ENCODE data around the gene ZNF407. TPM values are rescaled to one million over a fixed set of nuclear protein-coding genes. Genes with fewer than 3 reads are reported as not detected.

Gene ZNF407
- total and polyA plus RNA-seq, 2 of the 13 experiments (the other 11 are each of a cell fraction or from before 2014, with no cell fraction given), result 2.3 to 8.7 TPM

DNA sequence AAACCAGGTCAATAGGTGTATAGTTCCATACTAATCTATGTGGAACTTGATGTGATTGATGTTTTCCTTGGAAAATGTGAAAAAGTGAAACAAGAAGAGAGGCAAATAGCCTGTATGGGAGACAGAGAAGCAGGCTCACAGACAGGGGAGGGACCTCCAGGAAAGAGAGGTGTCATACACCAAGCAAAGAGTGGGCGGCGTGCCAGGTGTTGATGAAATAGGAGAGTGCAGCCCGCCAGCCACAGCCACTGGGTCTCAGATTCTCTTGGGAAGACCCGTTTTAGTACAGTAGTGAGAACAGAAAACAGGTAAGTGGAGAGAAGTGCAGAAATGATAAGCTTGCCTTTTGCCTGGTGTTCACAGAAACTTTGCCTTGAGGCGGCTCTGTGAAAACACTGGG lies 301.9 kb downstream of the ZNF407 start:
- 0 out of 2 replicates have a peak, but pooled peaks cover 5% of the 10 kb centered on the region for H3K4me1 ChIP-seq (ENCODE audit: insufficient read depth, low read length)
- H3K27ac ChIP-seq (ENCODE audit: extremely low read length, insufficient read depth, low read length), result no peak overlapping the region
- intact Hi-C loops (cut with micrococcal nuclease; ENCODE audit: unreplicated experiment) (no loop called here), in situ Hi-C loops (cut with HindIII; ENCODE audit: extremely low pct_ligation_motif_present, low pct_unique_long_range_greater_than_20kb) (no loop called here)
- H3K4me3 ChIP-seq (replicated peaks in 1 of 3; ENCODE audit: insufficient read depth in 1 of 3, low read depth in 2 of 3, low read length in 3 of 3), result no peak overlapping the region
- 95% methylated on average over 5 of the region's 5 CpGs for WGBS (ENCODE audit: low lambda C conversion rate)
- no peak for ATAC-seq
- no peak for TF ChIP-seq IRF2 (CRISPR knock-in tag; IDR thresholded peaks at IDR 0.05)
- no peak for TF ChIP-seq ZKSCAN8 (CRISPR knock-in tag; IDR thresholded peaks at IDR 0.05; ENCODE audit: borderline replicate concordance)
- no peak for TF ChIP-seq PHF20 (CRISPR knock-in tag; IDR thresholded peaks at IDR 0.05)
- no peak for TF ChIP-seq PITX1 (CRISPR knock-in tag; IDR thresholded peaks at IDR 0.05)
- TF ChIP-seq ZFP91 (CRISPR knock-in tag; IDR thresholded peaks at IDR 0.05; ENCODE audit: borderline replicate concordance), result no peak
- TF ChIP-seq TBX3 (IDR thresholded peaks at IDR 0.05; ENCODE audit: borderline replicate concordance), result no peak
- TF ChIP-seq, protein P1, sequence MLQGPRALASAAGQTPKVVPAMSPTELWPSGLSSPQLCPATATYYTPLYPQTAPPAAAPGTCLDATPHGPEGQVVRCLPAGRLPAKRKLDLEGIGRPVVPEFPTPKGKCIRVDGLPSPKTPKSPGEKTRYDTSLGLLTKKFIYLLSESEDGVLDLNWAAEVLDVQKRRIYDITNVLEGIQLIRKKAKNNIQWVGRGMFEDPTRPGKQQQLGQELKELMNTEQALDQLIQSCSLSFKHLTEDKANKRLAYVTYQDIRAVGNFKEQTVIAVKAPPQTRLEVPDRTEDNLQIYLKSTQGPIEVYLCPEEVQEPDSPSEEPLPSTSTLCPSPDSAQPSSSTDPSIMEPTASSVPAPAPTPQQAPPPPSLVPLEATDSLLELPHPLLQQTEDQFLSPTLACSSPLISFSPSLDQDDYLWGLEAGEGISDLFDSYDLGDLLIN (CRISPR knock-in tag; IDR thresholded peaks at IDR 0.05; ENCODE audit: borderline replicate concordance), result no peak
- TF ChIP-seq ZNF567 (CRISPR knock-in tag; IDR thresholded peaks at IDR 0.05; ENCODE audit: borderline replicate concordance), result no peak
- TF ChIP-seq, protein P2, sequence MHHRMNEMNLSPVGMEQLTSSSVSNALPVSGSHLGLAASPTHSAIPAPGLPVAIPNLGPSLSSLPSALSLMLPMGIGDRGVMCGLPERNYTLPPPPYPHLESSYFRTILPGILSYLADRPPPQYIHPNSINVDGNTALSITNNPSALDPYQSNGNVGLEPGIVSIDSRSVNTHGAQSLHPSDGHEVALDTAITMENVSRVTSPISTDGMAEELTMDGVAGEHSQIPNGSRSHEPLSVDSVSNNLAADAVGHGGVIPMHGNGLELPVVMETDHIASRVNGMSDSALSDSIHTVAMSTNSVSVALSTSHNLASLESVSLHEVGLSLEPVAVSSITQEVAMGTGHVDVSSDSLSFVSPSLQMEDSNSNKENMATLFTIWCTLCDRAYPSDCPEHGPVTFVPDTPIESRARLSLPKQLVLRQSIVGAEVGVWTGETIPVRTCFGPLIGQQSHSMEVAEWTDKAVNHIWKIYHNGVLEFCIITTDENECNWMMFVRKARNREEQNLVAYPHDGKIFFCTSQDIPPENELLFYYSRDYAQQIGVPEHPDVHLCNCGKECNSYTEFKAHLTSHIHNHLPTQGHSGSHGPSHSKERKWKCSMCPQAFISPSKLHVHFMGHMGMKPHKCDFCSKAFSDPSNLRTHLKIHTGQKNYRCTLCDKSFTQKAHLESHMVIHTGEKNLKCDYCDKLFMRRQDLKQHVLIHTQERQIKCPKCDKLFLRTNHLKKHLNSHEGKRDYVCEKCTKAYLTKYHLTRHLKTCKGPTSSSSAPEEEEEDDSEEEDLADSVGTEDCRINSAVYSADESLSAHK (CRISPR knock-in tag; IDR thresholded peaks at IDR 0.05; ENCODE audit: borderline replicate concordance), result no peak
- no peak for TF ChIP-seq THAP9 (CRISPR knock-in tag; IDR thresholded peaks at IDR 0.05; ENCODE audit: borderline replicate concordance)
- no peak for TF ChIP-seq ZNF879 (CRISPR knock-in tag; IDR thresholded peaks at IDR 0.05)
- TF ChIP-seq ZNF790 (CRISPR knock-in tag; IDR thresholded peaks at IDR 0.05; ENCODE audit: borderline replicate concordance), result no peak
- TF ChIP-seq IKZF4 (CRISPR knock-in tag; IDR thresholded peaks at IDR 0.05; ENCODE audit: borderline replicate concordance, low read depth, not compliant biosample characterization), result no peak
- H3K27me3 ChIP-seq (ENCODE audit: control insufficient read depth in 1 of 2, insufficient read depth in 2 of 2, low read length in 2 of 2), result no peaks in the 10 kb centered on the region
- no peaks in the 10 kb centered on the region for H3K36me3 ChIP-seq (replicated peaks in 1 of 2; ENCODE audit: control insufficient read depth in 1 of 2, insufficient read depth in 2 of 2, low read length in 2 of 2)
- DNase-seq (ENCODE audit: low spot score), result no peak
- H3K9ac ChIP-seq (ENCODE audit: insufficient read depth, low read depth, low read length), result no peak overlapping the region
- ChIA-PET POLR2A (no interaction called here), CTCF (ENCODE audit: low intra/inter-chr PET ratio, low total read pairs) (no interaction called here)
- no TSS peak for BruUV-seq (replicated peaks)
- no peaks in the 10 kb centered on the region for H3K9me3 ChIP-seq (ENCODE audit: low read length)
- H4K20me1 ChIP-seq (ENCODE audit: insufficient read depth, low read length), result 0 out of 2 replicates have a peak, but pooled peaks cover 2% of the 10 kb centered on the region
- H2AFZ ChIP-seq (ENCODE audit: low read length), result no peak overlapping the region
- no peaks in the 10 kb centered on the region for H3K79me2 ChIP-seq (ENCODE audit: insufficient read depth, low read length)
- no peak overlapping the region for H3K4me2 ChIP-seq (ENCODE audit: low read depth, low read length)
- no peak for FAIRE-seq
